Gastrocnemius medialis (tissue), 4 donors: Measurements from ENCODE around the gene MMP25. TPM values are rescaled to one million over a fixed set of nuclear protein-coding genes. Genes with fewer than 3 reads are reported as not detected.
"Not testable (repeated sequence)": the region's sequence is repeated elsewhere in the genome, so short reads cannot be mapped to it uniquely, and the experiment has no call there.

Experiments used
- ATAC-seq, 2 donors: fragments of 150-250 bp; one replicate each; pipeline ENCODE4 v1.9.1; 2016
- DNase-seq, 2 donors: peaks; one replicate each; pipeline ENCODE4 v3.0.0-alpha.2; 2019
- H3K27ac ChIP-seq, 4 donors: fragments of 200-600 bp; sonication (generic); 1 replicate in 1 of 4; 2 replicates in 3 of 4; pipeline ENCODE4 v1.5.1; 2016 to 2018; ENCODE audit warnings: mild to moderate bottlenecking in 2 of 4, moderate library complexity in 1 of 4
- H3K27me3 ChIP-seq, 3 donors: fragments of 200-600 bp; sonication (generic) in 2 of 3; 1 replicate in 1 of 3; 2 replicates in 2 of 3; pipeline versions ENCODE4 v1.5.1 to v1.6.0; 2016 to 2019; ENCODE audit warnings: mild to moderate bottlenecking in 1 of 3, moderate library complexity in 1 of 3
- H3K36me3 ChIP-seq, 2 donors: fragments of 200-600 bp; sonication (generic) in 1 of 2; one replicate each; pipeline ENCODE4 v1.5.1; 2017 to 2018
- H3K4me1 ChIP-seq, 2 donors: fragments of 200-600 bp; sonication (generic) in 1 of 2; one replicate each; pipeline ENCODE4 v1.5.1; 2016 to 2017; ENCODE audit warnings: mild to moderate bottlenecking in 2 of 2
- H3K4me3 ChIP-seq, 4 donors: fragments of 200-600 bp; sonication (generic) in 3 of 4; 1 replicate in 1 of 4; 2 replicates in 3 of 4; pipeline ENCODE4 v1.5.1; 2016 to 2019; ENCODE audit warnings: mild to moderate bottlenecking in 2 of 4
- H3K9me3 ChIP-seq, 3 donors: fragments of 200-600 bp; sonication (generic) in 2 of 3; 1 replicate in 1 of 3; 2 replicates in 2 of 3; pipeline ENCODE4 v1.5.1; 2016 to 2019
- POLR2A ChIP-seq, 2 donors: fragments of 450-650 bp; IDR thresholded peaks; one replicate each; pipeline ENCODE4 v1.6.1; 2017; ENCODE audit warnings: antibody characterized with exemption in 2 of 2, mild to moderate bottlenecking in 2 of 2, moderate library complexity in 2 of 2
- in situ Hi-C, 4 donors: fragments of 200-750 bp; cut with MboI; loops; one replicate each; pipeline versions ENCODE4 v1.15.0 to v1.8.0; 2017; ENCODE audit warnings: low sequenced_read_pairs in 4 of 4
- intact Hi-C: fragments of 100-400 bp; cut with DNase I; formaldehyde crosslinking; loops from one replicate; pipeline ENCODE4 v1.15.1; 2023; ENCODE audit warnings: low total_unique reads
- total RNA-seq, 4 donors: library from RNA; depleted of rRNA; stranded (reverse); fragments of >200 nt; gene quantifications; one replicate each; pipeline versions ENCODE4 v1.1.0 to v1.2.3, GENCODE V29; 2016
- TF ChIP-seq, protein P1 (sequence below), 5 experiments: fragments of 450-650 bp in 3 of 5; fragments of 200-600 bp in 2 of 5; sonication (generic) in 2 of 5; IDR thresholded peaks in 4 of 5; conservative IDR thresholded peaks in 1 of 5; 1 replicate in 4 of 5; 2 replicates in 1 of 5; pipeline ENCODE4 v1.5.1; 2016 to 2019; ENCODE audit warnings: antibody characterized with exemption in 5 of 5, mild to moderate bottlenecking in 3 of 5, moderate library complexity in 3 of 5

The MMP25 gene
- total RNA-seq, 4 donors from 2014 or later: 0.15 to 0.75 (median 0.58) TPM; not detected in 1

DNA sequence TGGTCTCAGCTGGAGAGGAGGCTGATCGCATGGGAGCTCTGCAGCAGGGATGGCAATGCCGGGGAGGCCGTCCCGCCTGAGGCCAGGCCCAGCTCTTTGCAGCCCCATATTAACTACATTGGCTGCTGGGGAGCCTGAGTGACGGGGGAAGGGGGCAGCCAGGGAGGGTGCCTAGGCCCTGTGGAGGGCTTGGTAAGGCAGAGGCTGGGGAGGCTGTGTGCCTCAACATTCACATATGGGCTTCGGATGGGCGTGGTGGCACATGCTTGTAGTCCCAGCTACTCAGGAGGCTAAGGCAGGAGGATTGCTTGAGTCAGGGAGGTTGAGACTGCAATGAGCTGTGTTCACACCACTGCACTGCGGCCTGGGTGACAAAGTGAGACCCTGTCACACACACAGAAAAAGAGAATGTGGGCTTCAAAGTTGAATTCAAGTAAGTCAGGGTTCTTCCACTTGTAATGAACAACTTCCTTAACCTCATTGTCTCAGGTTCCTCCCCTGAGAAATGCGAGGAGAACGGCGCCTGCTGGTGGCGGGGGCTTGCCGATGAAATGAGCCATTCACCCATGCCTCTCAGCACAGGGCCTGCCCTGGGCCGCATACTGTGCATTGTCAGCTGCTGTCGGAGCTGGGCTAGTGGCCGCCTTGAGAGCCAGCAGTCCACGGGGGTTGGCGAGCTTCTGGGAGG lies 26.4 kb downstream of the MMP25 start:
- H3K27me3 ChIP-seq, ATAC-seq, H3K4me1 ChIP-seq, in situ Hi-C loops, DNase-seq, intact Hi-C loops, H3K36me3 ChIP-seq, H3K9me3 ChIP-seq, H3K27ac ChIP-seq, H3K4me3 ChIP-seq: not testable (repeated sequence)
- TF ChIP-seq, protein P1, sequence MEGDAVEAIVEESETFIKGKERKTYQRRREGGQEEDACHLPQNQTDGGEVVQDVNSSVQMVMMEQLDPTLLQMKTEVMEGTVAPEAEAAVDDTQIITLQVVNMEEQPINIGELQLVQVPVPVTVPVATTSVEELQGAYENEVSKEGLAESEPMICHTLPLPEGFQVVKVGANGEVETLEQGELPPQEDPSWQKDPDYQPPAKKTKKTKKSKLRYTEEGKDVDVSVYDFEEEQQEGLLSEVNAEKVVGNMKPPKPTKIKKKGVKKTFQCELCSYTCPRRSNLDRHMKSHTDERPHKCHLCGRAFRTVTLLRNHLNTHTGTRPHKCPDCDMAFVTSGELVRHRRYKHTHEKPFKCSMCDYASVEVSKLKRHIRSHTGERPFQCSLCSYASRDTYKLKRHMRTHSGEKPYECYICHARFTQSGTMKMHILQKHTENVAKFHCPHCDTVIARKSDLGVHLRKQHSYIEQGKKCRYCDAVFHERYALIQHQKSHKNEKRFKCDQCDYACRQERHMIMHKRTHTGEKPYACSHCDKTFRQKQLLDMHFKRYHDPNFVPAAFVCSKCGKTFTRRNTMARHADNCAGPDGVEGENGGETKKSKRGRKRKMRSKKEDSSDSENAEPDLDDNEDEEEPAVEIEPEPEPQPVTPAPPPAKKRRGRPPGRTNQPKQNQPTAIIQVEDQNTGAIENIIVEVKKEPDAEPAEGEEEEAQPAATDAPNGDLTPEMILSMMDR (IDR thresholded peaks at IDR 0.05 in 4 of 5, conservative IDR thresholded peaks at IDR 0.05 in 1 of 5): peak in 1 of 5 experiments; percentile 11

DNA sequence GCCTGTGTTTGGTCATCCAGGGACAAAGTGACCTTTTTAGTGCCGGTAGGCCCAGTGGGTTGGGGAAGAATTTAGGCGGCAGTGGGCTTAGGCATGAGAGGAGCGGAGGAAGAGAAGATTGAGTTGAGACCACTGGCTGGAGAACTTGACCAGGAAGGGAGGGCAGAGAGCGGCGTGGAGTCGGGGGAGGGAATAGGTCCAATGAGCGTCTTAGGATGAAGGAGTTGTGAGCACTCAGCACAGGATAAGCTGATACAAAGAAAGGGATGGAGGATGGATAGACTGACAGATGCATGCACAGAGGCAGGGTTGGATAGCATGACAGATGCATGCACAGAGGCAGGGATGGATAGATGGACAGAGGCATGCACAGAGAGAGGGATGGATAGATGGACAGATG lies 27.1 kb downstream of the MMP25 start:
- H3K36me3 ChIP-seq: no peaks in the 10 kb centered on the region
- H3K27ac ChIP-seq: no peak overlapping the region
- H3K27me3 ChIP-seq: no peaks in the 10 kb centered on the region
- no peak for TF ChIP-seq POLR2A (IDR thresholded peaks at IDR 0.05)
- TF ChIP-seq, protein P1 (IDR thresholded peaks at IDR 0.05 in 4 of 5, conservative IDR thresholded peaks at IDR 0.05 in 1 of 5): no peak
- intact Hi-C loops: no loop called here
- no peaks in the 10 kb centered on the region for H3K9me3 ChIP-seq
- no peaks in the 10 kb centered on the region for H3K4me1 ChIP-seq
- no peak overlapping the region for H3K4me3 ChIP-seq
- in situ Hi-C loops: no loop called here
- DNase-seq: no peak
- no peak for ATAC-seq

DNA sequence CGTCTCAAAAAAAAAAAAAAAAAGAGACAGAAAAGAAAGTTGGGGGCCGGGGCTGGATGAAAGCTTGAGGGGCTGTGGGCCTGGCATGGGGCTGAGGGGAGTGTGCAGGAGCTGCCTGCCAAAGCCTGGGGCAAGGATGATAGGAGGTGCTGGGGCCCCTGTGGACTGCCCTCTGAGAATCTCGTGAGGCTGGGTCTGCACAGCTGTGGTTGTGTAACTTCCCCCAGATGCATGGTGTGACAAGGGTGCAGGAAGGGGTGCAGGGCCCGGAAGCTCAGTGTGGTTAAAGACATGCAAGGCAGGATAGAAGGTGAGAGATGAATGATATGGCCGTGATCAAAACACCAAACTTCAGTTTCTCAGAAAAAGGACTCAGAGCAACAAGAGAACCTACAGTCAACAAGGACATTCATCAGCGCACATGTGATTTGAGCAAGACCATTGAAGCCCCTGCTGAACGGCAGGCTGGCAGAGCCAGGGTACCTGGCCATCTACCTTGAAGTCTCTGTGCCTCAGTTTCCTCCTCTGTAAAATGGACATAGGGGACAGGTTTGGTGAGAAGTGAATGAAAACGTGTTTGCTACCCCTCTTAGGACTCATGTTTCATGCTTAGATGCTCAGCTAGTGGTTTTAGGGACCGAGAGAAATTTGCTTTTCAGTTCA lies 28.6 kb downstream of the MMP25 start:
- TF ChIP-seq POLR2A (IDR thresholded peaks at IDR 0.05): no peak
- TF ChIP-seq, protein P1 (IDR thresholded peaks at IDR 0.05 in 4 of 5, conservative IDR thresholded peaks at IDR 0.05 in 1 of 5): no peak
- intact Hi-C loops: no loop called here
- Histone ChIP-seq H3K27ac (no peak overlapping the region), H3K4me1 (no peaks in the 10 kb centered on the region), H3K4me3 (no peak overlapping the region), H3K9me3 (no peaks in the 10 kb centered on the region), H3K36me3 (no peaks in the 10 kb centered on the region), H3K27me3 (no peaks in the 10 kb centered on the region)
- ATAC-seq: no peak
- in situ Hi-C loops: no loop called here
- peak in 1 of 2 donors; percentile 39 for DNase-seq

DNA sequence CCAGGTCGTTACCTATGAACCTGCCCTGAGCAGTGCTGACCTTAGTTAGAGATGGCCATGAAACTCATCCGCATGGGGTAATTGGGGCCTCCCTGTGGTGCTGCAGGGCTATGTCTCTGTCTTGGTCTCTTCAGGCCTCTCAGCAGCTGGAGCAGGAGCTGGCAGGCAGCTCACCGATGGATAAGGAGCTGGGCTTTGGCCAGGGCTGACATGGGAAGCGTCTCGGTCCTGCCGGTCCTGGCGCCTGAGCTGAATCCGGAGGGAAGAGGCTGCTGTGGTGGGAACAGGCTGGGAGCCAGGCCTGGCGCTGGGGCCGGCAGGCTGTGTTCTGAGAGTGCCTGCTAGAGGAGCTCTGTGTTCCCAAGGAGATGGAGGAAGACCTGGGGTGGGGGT lies 29.2 kb downstream of the MMP25 start:
- ATAC-seq: no peak

DNA sequence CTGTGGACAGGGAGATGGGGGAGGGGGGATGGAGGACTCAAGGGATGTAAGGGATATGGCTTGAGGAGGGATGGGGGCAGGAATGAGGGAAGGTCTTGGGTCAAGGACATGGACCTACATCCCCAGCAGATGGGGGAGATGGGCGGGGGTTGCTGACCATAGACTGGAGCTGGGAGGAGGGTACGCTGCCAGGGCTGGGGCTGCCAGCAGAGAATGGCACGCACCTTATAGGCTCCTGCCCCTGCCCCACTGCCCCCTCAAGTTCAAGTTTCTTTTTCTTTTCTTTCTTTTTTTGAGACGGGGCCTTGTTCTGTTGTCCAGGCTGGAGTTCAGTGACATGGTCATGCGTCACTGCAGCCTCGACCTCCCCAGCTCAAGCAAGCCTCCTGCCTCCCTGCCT lies 29.6 kb downstream of the MMP25 start:
- intact Hi-C loops, H3K27me3 ChIP-seq, H3K4me3 ChIP-seq, in situ Hi-C loops, H3K27ac ChIP-seq, H3K4me1 ChIP-seq, ATAC-seq, H3K36me3 ChIP-seq, DNase-seq, H3K9me3 ChIP-seq: not testable (repeated sequence)

More for the DNA sequence above, 29.2 kb downstream of the MMP25 start:
- no peak overlapping the region for H3K27ac ChIP-seq
- no peaks in the 10 kb centered on the region for H3K4me1 ChIP-seq
- intact Hi-C loops: no loop called here
- H3K36me3 ChIP-seq: no peaks in the 10 kb centered on the region
- no peaks in the 10 kb centered on the region for H3K27me3 ChIP-seq
- in situ Hi-C loops: no loop called here
- H3K4me3 ChIP-seq: no peak overlapping the region
- TF ChIP-seq, protein P1 (IDR thresholded peaks at IDR 0.05 in 4 of 5, conservative IDR thresholded peaks at IDR 0.05 in 1 of 5): no peak
- TF ChIP-seq POLR2A (IDR thresholded peaks at IDR 0.05): no peak
- DNase-seq: no peak
- H3K9me3 ChIP-seq: no peaks in the 10 kb centered on the region
